Brain microvascular endothelial cell (primary cell): ENCODE results near the gene MAP3K21.

Source experiments
- DNase-seq: peaks from one replicate; pipeline ENCODE4 v3.0.0-alpha.2; 2020
- H3K27ac ChIP-seq: fragments of 250-450 bp; sonication (Bioruptor Pico); 2 replicates; pipeline ENCODE4 v1.5.1; 2020; ENCODE audit warnings: mild to moderate bottlenecking, moderate library complexity
- H3K27me3 ChIP-seq: fragments of 250-450 bp; sonication (Bioruptor Pico); replicated peaks from 2 replicates; pipeline ENCODE4 v1.5.1; 2020; ENCODE audit warnings: mild to moderate bottlenecking
- H3K36me3 ChIP-seq: fragments of 250-450 bp; sonication (Bioruptor Pico); replicated peaks from 2 replicates; pipeline ENCODE4 v1.5.1; 2020; ENCODE audit warnings: mild to moderate bottlenecking
- H3K4me3 ChIP-seq: 2 replicates; pipeline ENCODE4 v1.5.1; 2011; ENCODE audit warnings: low read depth, mild to moderate bottlenecking, control low read depth, low read length, moderate library complexity
- in situ Hi-C: cut with HindIII; loops from 2 replicates; pipeline ENCODE4 v1.10.0; 2017; ENCODE audit warnings: low sequenced_read_pairs, low pct_ligation_motif_present
- TF ChIP-seq, protein P1 (sequence below): IDR thresholded peaks from 2 replicates; pipeline ENCODE4 v1.5.1; 2011; ENCODE audit warnings: low read depth, mild to moderate bottlenecking, moderate library complexity, low read length, control low read depth, inconsistent platforms; ENCODE audit errors: missing control alignments

MAP3K21 gene

DNA sequence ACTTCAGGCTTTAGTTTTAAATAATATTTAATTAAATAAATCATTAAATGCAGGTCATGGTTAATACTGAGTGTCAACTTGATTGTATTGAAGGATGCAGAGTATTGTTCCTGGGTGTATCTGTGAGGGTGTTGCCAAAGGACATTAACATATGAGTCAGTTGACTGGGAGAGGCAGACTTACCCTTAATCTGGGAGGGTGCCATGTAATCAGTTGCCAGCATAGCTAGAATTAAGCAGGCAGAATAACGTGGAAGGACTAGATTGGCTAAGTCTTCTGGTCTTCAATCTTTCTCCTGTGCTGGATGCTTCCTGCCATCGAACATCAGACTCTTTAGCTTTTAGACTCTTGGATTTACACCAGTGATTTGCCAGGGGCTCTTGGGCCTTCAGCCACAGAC, 85.3 kb downstream of the MAP3K21 start:
- Histone ChIP-seq H3K27me3 (no peaks in the 10 kb centered on the region), H3K27ac (no peak overlapping the region), H3K36me3 (no peaks in the 10 kb centered on the region), H3K4me3 (no peak overlapping the region)
- TF ChIP-seq, protein P1, sequence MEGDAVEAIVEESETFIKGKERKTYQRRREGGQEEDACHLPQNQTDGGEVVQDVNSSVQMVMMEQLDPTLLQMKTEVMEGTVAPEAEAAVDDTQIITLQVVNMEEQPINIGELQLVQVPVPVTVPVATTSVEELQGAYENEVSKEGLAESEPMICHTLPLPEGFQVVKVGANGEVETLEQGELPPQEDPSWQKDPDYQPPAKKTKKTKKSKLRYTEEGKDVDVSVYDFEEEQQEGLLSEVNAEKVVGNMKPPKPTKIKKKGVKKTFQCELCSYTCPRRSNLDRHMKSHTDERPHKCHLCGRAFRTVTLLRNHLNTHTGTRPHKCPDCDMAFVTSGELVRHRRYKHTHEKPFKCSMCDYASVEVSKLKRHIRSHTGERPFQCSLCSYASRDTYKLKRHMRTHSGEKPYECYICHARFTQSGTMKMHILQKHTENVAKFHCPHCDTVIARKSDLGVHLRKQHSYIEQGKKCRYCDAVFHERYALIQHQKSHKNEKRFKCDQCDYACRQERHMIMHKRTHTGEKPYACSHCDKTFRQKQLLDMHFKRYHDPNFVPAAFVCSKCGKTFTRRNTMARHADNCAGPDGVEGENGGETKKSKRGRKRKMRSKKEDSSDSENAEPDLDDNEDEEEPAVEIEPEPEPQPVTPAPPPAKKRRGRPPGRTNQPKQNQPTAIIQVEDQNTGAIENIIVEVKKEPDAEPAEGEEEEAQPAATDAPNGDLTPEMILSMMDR, result no peak
- in situ Hi-C loops, result no loop called here
- no peak for DNase-seq

DNA sequence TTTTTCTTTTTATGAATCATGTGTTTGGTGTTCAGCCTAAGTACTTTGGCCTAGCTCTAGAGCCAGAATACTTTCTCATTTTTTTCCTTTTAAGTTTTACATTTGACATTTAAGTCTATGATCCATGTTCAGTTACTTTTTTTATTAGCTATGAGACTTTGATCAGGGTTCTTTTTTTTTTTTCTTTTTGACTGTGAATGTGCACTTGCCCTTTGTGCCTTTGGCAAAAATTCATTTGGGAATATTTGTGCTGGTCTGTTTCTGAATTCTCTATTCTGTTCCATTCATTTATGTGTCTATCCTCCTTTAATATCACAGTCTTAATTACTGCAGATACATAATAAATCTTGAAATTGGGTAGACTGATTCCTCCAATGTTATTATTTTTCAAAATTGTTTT, 93.8 kb downstream of the MAP3K21 start:
- no peak for DNase-seq
- TF ChIP-seq, protein P1, result no peak

DNA sequence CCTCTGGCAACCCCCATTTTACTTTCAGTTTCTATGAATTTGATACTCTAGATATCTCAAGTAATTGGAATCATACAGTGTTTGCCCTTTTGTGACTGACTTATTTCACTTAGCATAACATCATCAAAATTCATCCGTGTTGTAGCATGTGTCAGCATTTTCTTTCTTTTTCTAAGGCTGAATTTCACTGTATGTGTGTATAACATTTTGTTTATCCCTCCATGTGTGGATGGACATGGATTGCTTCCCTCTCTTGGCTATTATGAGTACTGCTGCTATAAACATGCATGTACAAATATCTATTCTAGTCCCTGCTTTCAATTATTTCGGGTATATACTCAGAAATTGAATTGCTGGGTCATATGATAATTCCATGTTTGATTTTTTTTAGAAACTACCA, 97.3 kb downstream of the MAP3K21 start:
- in situ Hi-C loops, result no loop called here

More for the DNA sequence above, 93.8 kb downstream of the MAP3K21 start:
- Histone ChIP-seq H3K27me3 (no peaks in the 10 kb centered on the region), H3K27ac (no peak overlapping the region), H3K4me3 (no peak overlapping the region), H3K36me3 (no peaks in the 10 kb centered on the region)
- in situ Hi-C loops, result no loop called here

DNA sequence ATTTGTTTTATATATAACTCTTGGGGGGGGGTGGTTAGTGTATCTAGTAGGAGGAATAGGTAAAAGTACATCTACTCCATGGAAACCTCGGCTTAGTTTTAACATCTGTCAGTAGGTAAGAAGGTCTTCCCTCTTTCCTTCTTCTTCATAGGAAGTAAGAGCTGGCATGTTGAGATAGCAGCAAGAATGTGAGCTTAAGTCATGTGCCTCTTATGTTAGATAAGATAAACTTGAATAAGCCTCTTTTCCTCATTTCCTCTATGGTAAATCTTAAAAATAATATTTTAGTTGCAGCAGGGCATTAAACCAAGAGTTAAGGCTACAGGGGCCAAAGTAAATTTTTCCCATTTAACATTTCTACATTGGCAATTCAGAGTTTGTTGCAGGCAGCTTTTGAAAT, 100.4 kb downstream of the MAP3K21 start:
- H3K27ac ChIP-seq, result no peak overlapping the region
- in situ Hi-C loops, result no loop called here
- no peak for DNase-seq
- H3K4me3 ChIP-seq, result no peak overlapping the region
- TF ChIP-seq, protein P1, result no peak
- no peaks in the 10 kb centered on the region for H3K36me3 ChIP-seq
- H3K27me3 ChIP-seq, result no peaks in the 10 kb centered on the region

More for the DNA sequence above, 97.3 kb downstream of the MAP3K21 start:
- TF ChIP-seq, protein P1, result no peak
- no peak overlapping the region for H3K4me3 ChIP-seq
- no peak overlapping the region for H3K27ac ChIP-seq
- no peaks in the 10 kb centered on the region for H3K27me3 ChIP-seq
- H3K36me3 ChIP-seq, result no peaks in the 10 kb centered on the region
- no peak for DNase-seq

DNA sequence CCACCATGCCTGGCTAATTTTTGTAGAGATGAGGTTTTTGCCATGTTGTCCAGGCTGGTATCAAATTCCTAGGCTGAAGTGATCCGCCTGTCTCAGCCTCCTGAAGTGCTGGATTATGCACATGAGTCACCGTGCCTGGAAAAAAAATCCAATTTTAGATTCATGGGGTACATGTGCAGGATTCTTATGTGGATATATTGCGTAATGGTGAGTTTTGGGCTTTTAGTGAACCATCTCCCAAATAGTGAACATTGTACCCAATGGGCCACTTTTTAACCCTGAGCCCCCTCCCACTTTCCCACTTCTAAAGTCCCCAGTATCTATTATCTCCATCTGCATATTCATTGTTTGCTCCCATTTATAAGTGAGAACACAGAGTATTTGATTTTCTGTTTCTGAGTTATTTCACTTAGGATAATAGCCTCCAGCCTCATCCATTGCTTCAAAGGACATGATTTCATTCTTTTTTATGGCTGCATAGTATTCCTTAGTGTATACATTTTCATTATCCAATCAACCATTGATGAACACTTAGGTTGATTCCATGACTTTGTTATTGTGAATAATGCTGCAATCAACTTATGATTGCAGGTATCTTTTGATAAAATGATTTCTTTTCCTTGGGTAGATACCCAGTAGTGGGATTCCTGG, 104.4 kb downstream of the MAP3K21 start:
- Histone ChIP-seq H3K27me3 (no peaks in the 10 kb centered on the region), H3K27ac (no peak overlapping the region), H3K4me3 (no peak overlapping the region), H3K36me3 (no peaks in the 10 kb centered on the region)
- no peak for DNase-seq
- TF ChIP-seq, protein P1, result no peak
- in situ Hi-C loops, result no loop called here

DNA sequence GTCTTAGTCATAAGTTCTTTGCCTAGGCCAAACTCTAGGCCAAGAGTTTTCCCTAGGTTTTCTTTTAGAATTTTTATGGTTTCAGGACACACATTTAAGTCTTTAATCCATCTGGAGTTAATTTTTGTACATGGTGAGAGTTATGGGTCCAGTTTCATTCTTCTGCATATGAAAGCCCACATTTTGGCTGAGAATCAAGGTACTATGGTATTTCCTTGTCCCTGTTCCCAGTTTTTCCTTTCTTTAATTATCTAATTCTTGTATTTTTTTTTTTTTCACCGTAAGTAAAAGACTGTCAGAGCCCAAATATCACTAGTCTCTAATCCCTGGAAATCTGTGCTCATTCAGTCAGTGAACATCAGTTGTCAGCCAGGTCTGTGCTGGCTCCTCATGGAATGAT, 105.4 kb downstream of the MAP3K21 start:
- H3K27me3 ChIP-seq, result no peaks in the 10 kb centered on the region
- no peaks in the 10 kb centered on the region for H3K36me3 ChIP-seq
- no peak for DNase-seq
- TF ChIP-seq, protein P1, result no peak
- H3K4me3 ChIP-seq, result no peak overlapping the region
- in situ Hi-C loops, result no loop called here
- H3K27ac ChIP-seq, result no peak overlapping the region
